ENCODE measurements around the gene PLCB1.

- TF ChIP-seq, protein P1, sequence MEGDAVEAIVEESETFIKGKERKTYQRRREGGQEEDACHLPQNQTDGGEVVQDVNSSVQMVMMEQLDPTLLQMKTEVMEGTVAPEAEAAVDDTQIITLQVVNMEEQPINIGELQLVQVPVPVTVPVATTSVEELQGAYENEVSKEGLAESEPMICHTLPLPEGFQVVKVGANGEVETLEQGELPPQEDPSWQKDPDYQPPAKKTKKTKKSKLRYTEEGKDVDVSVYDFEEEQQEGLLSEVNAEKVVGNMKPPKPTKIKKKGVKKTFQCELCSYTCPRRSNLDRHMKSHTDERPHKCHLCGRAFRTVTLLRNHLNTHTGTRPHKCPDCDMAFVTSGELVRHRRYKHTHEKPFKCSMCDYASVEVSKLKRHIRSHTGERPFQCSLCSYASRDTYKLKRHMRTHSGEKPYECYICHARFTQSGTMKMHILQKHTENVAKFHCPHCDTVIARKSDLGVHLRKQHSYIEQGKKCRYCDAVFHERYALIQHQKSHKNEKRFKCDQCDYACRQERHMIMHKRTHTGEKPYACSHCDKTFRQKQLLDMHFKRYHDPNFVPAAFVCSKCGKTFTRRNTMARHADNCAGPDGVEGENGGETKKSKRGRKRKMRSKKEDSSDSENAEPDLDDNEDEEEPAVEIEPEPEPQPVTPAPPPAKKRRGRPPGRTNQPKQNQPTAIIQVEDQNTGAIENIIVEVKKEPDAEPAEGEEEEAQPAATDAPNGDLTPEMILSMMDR (conservative IDR thresholded peaks at IDR 0.05; ENCODE audit: low read depth, low read length), result no peak
- TF ChIP-seq EZH2 (IDR thresholded peaks at IDR 0.05; ENCODE audit: low read length, unreplicated experiment), result no peak
- no peak for TF ChIP-seq EZH2phosphoT487 (IDR thresholded peaks at IDR 0.05; ENCODE audit: borderline replicate concordance, low read length)
Measured at GRCh38 chr20:8326899-8327298, 194.8 kb downstream of the PLCB1 start.

Measured in PC-3 (cell line).